ENCODE data around the gene NHS.

NHS gene

DNA sequence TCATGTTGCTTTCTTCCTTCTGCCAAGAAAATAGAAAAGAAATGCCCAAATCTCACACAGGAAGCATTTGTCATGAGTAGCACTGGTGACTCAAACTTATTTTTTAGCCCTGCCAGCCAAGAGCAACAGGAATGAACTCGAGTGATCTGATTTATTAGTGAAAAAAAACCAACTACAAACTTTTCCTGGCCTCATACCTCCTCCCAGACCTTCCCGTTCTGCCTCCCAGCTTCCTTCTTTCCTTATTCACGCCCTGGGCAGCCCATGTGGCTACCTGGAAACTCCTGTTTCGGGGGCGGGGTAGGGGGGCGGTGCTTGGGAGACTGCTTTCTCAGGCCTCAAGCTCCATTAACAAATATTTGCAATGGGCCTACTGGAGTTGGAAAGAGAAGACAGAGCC is 178.5 kb downstream of the NHS start:
- no peak overlapping the region for H3K9ac ChIP-seq (ENCODE audit: low read length)
- H3K27ac ChIP-seq (ENCODE audit: low read depth, low read length, poor library complexity, severe bottlenecking): no peak overlapping the region
- H3K36me3 ChIP-seq (ENCODE audit: insufficient read depth, low read length): no peaks in the 10 kb centered on the region
- no peaks in the 10 kb centered on the region for H3F3A ChIP-seq (ENCODE audit: insufficient read depth, low read length)
- H3K4me3 ChIP-seq (ENCODE audit: low read depth, low read length, poor library complexity, severe bottlenecking): no peak overlapping the region
- no peaks in the 10 kb centered on the region for H3K9me3 ChIP-seq (ENCODE audit: low read length)
- H3K4me1 ChIP-seq (ENCODE audit: insufficient read depth, low read length, severe bottlenecking): no peaks in the 10 kb centered on the region
- TF ChIP-seq, protein P1, sequence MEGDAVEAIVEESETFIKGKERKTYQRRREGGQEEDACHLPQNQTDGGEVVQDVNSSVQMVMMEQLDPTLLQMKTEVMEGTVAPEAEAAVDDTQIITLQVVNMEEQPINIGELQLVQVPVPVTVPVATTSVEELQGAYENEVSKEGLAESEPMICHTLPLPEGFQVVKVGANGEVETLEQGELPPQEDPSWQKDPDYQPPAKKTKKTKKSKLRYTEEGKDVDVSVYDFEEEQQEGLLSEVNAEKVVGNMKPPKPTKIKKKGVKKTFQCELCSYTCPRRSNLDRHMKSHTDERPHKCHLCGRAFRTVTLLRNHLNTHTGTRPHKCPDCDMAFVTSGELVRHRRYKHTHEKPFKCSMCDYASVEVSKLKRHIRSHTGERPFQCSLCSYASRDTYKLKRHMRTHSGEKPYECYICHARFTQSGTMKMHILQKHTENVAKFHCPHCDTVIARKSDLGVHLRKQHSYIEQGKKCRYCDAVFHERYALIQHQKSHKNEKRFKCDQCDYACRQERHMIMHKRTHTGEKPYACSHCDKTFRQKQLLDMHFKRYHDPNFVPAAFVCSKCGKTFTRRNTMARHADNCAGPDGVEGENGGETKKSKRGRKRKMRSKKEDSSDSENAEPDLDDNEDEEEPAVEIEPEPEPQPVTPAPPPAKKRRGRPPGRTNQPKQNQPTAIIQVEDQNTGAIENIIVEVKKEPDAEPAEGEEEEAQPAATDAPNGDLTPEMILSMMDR (IDR thresholded peaks at IDR 0.05; ENCODE audit: low read length): no peak
- no peak for TF ChIP-seq EZH2 (IDR thresholded peaks at IDR 0.05; ENCODE audit: borderline replicate concordance, low read length)
- no peaks in the 10 kb centered on the region for H3K27me3 ChIP-seq (ENCODE audit: insufficient read depth, low read length)
- no peak overlapping the region for H2AFZ ChIP-seq (ENCODE audit: low read length)
- H3K4me2 ChIP-seq (ENCODE audit: low read length): no peak overlapping the region
- no peaks in the 10 kb centered on the region for H3K9me2 ChIP-seq (ENCODE audit: low read depth, low read length)
- H4K20me1 ChIP-seq (ENCODE audit: insufficient read depth, low read length): no peaks in the 10 kb centered on the region
- H3K79me2 ChIP-seq (ENCODE audit: insufficient read depth, low read length): no peaks in the 10 kb centered on the region

DNA sequence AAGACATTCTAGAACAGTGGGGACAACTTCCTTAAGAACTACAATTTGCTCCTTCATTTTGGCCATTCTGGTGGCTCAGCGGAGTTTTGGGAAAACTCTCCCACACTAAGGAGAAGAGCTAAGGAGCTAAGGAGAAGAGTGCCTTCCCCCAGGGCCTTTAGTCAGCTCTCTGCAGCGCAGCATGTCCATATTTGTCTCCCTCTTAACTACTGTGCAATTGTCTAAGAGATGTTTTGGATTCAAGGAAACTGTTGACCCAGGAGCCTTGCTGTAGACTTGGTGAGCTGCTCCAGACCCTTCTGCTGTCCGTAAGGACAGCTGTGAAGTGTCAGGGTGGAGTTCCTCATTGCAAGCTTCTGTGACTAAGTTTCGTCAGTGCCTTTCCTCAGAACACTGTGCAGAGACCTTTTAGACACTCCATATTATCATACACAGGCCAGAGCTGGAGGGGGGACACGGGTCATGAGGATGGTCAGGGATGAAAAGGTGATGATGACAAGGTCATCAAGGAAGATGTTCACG is 179.0 kb downstream of the NHS start:
- H3K9me3 ChIP-seq (ENCODE audit: low read length): no peaks in the 10 kb centered on the region
- H3K27me3 ChIP-seq (ENCODE audit: insufficient read depth, low read length): no peaks in the 10 kb centered on the region
- no peaks in the 10 kb centered on the region for H3K9me2 ChIP-seq (ENCODE audit: low read depth, low read length)
- no peak overlapping the region for H2AFZ ChIP-seq (ENCODE audit: low read length)
- no peak for TF ChIP-seq EZH2 (IDR thresholded peaks at IDR 0.05; ENCODE audit: borderline replicate concordance, low read length)
- TF ChIP-seq, protein P1 (IDR thresholded peaks at IDR 0.05; ENCODE audit: low read length): no peak
- H3K27ac ChIP-seq (ENCODE audit: low read depth, low read length, poor library complexity, severe bottlenecking): no peak overlapping the region
- H4K20me1 ChIP-seq (ENCODE audit: insufficient read depth, low read length): no peaks in the 10 kb centered on the region
- no peaks in the 10 kb centered on the region for H3F3A ChIP-seq (ENCODE audit: insufficient read depth, low read length)
- no peaks in the 10 kb centered on the region for H3K36me3 ChIP-seq (ENCODE audit: insufficient read depth, low read length)
- H3K9ac ChIP-seq (ENCODE audit: low read length): no peak overlapping the region
- H3K4me3 ChIP-seq (ENCODE audit: low read depth, low read length, poor library complexity, severe bottlenecking): no peak overlapping the region
- H3K4me1 ChIP-seq (ENCODE audit: insufficient read depth, low read length, severe bottlenecking): no peaks in the 10 kb centered on the region
- H3K4me2 ChIP-seq (ENCODE audit: low read length): no peak overlapping the region
- no peaks in the 10 kb centered on the region for H3K79me2 ChIP-seq (ENCODE audit: insufficient read depth, low read length)

DNA sequence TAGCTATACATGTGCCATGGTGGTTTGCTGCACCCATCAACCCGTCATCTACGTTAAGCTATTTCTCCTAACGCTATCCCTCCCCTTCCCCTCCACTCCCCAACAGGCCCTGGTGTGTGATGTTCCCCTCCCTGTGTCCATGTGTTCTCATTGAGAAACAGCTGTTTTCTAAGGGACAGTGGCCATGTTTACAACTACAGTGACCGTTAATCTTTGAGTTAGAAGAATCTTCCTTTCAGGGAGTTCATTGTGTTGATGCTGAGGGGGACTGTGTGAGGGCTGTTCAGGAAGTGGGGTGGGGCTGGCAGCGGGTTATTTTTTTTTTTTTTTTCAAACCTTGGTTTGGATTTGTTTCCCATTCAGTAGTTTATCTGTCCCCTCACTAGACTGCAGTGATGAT is 179.9 kb downstream of the NHS start:
- H2AFZ ChIP-seq (ENCODE audit: low read length): no peak overlapping the region
- H3K27me3 ChIP-seq (ENCODE audit: insufficient read depth, low read length): no peaks in the 10 kb centered on the region
- H3K79me2 ChIP-seq (ENCODE audit: insufficient read depth, low read length): no peaks in the 10 kb centered on the region
- no peaks in the 10 kb centered on the region for H3K4me1 ChIP-seq (ENCODE audit: insufficient read depth, low read length, severe bottlenecking)
- H4K20me1 ChIP-seq (ENCODE audit: insufficient read depth, low read length): no peaks in the 10 kb centered on the region
- H3K9me3 ChIP-seq (ENCODE audit: low read length): no peaks in the 10 kb centered on the region
- no peaks in the 10 kb centered on the region for H3K9me2 ChIP-seq (ENCODE audit: low read depth, low read length)
- H3K9ac ChIP-seq (ENCODE audit: low read length): no peak overlapping the region
- H3F3A ChIP-seq (ENCODE audit: insufficient read depth, low read length): no peaks in the 10 kb centered on the region
- H3K4me2 ChIP-seq (ENCODE audit: low read length): no peak overlapping the region
- TF ChIP-seq EZH2 (IDR thresholded peaks at IDR 0.05; ENCODE audit: borderline replicate concordance, low read length): no peak
- TF ChIP-seq, protein P1 (IDR thresholded peaks at IDR 0.05; ENCODE audit: low read length): no peak
- H3K27ac ChIP-seq (ENCODE audit: low read depth, low read length, poor library complexity, severe bottlenecking): no peak overlapping the region
- no peak overlapping the region for H3K4me3 ChIP-seq (ENCODE audit: low read depth, low read length, poor library complexity, severe bottlenecking)
- H3K36me3 ChIP-seq (ENCODE audit: insufficient read depth, low read length): no peaks in the 10 kb centered on the region

All from OCI-LY1 (cell line).